ENCODE measurements around the gene CACNB2.

DNA sequence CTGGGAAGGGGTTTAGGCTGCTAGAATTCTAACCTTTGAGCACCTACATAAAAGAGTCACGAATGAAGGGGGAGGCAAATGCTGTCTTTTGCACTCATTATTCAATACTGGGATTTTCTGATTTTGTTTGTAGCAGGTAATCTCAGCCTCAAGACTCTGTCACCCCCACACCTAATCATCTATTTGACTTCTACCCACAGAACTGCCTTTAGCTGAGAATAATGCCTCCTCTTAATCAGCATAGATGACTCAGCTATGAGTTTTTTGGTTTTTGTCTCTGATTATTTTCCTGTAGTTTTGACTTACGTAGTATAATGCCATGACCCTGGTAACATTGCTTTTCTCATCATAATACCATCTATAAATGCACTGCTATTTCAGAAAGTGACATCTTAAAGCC, 42.7 kb upstream of the CACNB2 start:
- TF ChIP-seq, protein P1, sequence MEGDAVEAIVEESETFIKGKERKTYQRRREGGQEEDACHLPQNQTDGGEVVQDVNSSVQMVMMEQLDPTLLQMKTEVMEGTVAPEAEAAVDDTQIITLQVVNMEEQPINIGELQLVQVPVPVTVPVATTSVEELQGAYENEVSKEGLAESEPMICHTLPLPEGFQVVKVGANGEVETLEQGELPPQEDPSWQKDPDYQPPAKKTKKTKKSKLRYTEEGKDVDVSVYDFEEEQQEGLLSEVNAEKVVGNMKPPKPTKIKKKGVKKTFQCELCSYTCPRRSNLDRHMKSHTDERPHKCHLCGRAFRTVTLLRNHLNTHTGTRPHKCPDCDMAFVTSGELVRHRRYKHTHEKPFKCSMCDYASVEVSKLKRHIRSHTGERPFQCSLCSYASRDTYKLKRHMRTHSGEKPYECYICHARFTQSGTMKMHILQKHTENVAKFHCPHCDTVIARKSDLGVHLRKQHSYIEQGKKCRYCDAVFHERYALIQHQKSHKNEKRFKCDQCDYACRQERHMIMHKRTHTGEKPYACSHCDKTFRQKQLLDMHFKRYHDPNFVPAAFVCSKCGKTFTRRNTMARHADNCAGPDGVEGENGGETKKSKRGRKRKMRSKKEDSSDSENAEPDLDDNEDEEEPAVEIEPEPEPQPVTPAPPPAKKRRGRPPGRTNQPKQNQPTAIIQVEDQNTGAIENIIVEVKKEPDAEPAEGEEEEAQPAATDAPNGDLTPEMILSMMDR (IDR thresholded peaks at IDR 0.05): no peak
- TF ChIP-seq POLR2A (IDR thresholded peaks at IDR 0.05): no peak
